ENCODE measurements around the gene GRAP.
"Not testable (repeated sequence)": the region's sequence is repeated elsewhere in the genome, so short reads cannot be mapped to it uniquely, and the experiment has no call there.

The GRAP gene

DNA sequence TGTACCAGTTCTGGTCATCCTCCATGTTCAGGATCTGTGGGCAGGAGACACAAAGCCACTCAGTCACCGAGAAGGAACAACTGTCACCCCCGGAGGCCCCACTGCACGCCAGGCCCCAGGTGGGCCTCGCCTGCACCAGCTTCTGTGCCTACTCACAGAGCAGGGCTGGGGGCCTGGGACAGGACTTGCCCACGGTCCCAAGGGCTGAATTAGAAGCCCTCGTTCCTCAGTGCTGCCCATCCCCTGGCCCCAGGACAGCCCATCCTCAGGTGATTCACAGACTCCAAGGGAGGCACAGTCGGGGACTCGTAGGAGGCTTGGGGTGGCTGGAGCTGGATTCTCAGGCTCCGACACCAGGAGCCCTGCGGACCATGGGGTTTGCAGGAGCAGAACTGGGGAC is 4.9 kb downstream of the GRAP start:
- DNase-seq, result not testable (repeated sequence)

GRCh38 chr17:19040350-19040749 is 6.4 kb downstream of the GRAP start:
- DNase-seq, result not testable (repeated sequence)

DNA sequence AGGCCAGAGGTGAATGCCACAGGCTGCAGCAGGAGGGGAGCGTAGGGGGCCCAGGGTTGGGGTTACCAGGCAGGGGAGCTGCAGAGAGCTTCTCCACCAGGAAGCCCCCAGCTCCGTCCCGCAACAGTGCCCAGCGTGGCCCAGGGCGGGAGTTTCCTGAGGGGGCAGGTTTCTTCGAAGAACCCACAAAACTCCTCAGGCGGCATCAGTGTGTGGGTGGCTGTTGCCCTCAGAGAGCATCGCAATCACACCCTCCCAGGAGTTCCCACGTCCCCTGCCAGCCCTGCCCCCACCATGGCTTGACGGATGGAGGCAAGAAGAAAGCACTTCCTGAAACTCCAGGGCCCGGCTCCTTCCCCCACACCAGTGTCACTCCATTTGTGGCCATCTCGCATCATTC is 8.0 kb downstream of the GRAP start:
- not testable (repeated sequence) for DNase-seq

- not testable (repeated sequence) for DNase-seq
Measured at GRCh38 chr17:19038007-19038406, 8.8 kb downstream of the GRAP start.

DNA sequence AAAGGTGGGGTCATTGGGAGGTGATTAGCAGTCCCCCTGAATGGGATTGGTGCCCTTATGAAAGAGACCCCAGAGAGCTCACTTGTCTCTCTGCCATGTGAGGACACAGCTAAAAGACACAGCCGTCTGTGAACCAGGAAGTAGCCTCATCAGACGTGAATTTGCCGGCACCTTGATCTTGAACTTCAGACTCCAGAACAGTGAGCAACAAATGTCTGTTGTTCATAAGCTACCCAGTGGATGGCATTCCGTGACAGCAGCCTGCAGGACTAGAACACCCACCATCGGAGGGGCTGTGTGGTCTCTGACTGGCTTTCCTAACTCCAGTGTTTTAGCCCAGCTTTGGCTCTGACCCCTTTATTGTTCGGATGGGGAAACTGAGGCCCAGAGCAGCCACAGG is 9.2 kb downstream of the GRAP start:
- DNase-seq, result not testable (repeated sequence)

- DNase-seq, result not testable (repeated sequence)
Measured at GRCh38 chr17:19036186-19036585, 10.6 kb downstream of the GRAP start.

DNA sequence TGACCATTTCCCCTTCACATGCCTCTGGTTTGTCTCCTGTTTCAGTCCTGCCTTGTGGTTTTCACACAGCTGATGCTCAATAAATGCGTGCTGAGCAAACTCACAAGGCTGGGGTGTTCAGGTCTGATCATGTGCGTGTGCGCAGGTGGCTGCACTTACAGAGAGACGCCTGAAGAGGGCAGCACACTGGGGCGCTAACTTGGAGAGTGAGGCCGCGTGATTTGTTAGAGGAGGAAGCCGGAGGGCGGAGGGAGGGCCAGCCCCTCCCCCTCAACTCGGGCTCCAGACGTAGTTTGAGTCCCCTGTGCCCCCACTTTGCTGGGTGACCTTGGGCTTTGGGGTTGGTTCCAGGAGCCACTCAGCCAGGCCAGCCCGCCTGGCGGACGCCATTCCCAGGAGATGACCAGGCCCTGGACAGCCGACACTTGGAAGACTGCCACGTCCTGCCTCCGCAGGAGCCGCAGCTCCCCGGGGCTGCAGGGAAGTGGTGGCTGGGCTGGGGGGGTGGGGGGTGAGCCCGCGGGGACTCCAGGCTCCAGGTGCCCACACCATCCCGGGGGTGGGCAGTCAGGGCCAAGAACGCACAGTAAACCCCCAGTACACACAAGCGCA is 14.3 kb downstream of the GRAP start:
- DNase-seq, result not testable (repeated sequence)

DNA sequence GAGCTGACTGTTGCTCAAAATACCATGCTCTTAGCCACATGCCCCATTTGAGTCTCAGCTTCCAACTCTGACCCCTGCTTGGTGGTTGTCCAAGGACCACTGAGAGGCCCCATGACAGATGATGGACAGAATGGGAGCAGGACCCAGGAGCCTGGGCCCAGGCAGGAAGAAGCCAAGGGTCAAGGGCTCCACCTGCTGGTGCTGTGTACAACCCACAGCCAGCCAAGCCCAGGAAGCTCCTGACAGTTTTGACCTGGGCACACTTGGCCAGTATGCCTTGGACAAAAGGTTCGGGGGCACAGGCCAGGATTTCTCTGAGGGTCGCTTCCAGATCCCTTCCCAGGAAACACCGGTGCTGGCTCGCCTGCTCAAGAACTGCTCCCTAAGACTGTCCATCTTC is 15.0 kb downstream of the GRAP start:
- DNase-seq, result peak; percentile 44

GRCh38 chr17:19030771-19031449 is 15.8 kb downstream of the GRAP start:
- DNase-seq, result not testable (repeated sequence)

- not testable (repeated sequence) for DNase-seq
Measured at GRCh38 chr17:19029740-19030139, 17.0 kb downstream of the GRAP start.

DNA sequence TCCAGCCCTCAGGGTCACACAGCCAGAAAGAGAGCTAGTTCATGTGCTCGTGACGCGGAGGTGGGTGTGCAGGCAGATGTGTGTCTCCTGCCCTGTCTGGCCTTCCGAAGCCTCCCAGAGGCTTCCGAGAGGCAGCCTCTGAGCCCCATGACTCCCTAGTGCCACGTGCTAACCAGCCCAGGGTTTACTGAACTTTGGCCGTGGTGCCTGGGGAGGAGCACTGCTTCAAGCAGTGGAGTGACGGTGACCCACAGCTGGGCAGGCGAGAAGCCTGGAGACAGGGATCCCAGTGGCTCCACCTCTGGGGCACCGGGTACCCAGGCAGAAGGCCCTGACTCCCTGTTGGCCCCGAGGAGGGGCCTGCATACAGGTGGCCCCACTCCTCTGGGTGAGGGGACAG is 18.1 kb downstream of the GRAP start:
- not testable (repeated sequence) for DNase-seq

DNA sequence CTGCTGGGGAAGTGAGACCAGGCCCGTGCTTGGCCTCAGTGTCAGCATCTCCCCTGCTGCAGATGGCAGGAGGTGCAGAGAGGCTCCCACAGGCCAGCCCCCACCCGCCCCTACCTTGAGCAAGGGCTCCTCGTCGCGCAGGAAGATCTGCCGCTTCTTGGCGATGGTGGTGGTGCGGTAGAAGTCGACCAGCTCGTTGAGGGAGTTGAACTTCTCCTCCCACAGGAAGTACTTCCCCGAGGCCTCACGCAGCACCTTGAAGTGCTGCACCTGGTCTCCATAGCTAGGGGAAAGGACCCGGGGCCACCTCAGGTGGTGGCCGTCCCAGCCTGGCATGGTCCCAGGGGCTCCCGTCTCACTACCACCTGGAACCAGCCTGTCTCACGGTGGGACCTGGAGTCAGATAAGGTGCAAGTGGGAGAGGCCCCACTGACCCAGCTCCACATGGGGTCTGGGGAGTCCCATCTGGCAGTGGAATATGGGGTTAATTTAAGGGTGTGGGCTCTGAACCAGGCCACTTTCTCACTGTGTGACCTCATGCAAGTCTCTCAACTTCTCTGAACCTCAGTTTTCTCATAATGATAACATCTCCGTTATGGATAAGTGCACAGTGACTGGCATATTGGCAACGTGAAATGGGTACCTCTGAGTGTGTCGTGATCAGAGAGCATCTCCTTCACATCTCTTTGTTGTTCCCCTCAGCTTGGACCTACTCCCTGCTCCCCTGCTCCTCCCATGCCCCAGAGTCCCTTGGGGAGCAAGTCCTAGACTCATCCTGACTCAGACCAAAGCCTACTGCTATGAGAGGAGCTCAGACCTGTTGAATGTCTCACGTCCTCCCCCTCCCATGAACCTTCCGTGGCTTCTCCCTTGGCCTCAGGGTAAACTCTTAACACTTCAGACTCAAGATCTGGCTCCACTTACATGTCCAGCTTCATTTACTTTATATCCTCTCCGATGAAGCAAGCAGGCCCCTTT is 22.4 kb downstream of the GRAP start:
- peak; percentile 29 for DNase-seq

DNA sequence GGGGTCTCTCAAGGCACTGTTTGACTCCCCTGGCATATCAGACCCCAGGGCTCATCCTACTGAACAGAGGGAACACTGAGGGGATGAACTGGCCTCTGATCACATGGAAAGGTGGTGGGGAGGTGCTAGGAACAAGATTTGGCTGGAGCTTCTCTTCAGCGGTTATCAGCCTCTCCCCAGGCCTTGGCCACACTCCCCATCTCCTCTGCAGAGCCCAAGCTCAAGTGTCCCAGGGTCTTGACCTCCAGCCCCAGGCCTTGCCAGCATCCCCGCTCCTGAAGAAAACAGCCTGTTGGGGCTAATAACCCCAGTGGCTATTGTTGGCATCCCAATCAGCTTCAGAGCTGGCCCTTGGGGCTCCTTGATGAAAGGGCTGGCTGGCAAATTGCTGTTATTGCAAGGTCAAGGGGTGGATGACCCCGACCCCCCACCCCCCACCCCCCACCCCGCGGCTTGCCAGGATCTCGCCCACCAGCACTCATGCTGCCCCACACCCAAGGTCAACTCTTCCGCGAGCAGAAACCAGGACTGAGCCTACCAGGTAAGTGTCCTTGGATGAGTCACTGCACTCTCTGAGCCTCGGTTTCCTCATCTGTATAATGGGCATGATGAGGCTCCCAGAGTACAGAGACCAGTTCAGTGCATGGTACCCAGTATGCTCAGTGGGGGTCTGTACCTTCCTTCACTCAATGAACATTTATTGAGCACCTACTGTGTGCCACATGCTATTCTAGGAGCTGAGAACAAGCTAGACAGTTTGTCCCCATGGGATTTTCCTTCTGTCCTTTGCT is 23.4 kb downstream of the GRAP start:
- peak; percentile 18 for DNase-seq

GRCh38 chr17:19022747-19023146 is 24.0 kb downstream of the GRAP start:
- no peak for DNase-seq

DNA sequence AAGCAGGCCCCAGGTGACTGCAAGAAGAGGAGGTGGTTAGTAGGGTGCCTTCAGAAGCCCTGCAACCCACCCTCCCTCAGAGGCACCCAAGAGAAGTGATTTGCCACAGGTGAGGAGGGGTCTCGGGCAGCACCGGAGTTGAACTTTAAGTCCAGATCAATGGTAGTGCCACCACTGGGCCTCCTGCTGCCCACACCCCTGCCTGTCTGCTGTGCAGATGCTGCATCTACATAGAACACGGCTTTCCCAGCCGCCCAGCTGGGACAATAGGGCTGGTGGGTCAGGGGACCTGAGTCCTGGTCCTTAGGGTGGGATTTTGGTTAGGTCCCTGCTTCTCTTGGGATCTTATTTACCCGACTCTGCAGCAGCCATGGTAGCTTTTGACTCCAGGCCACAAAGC is 24.6 kb downstream of the GRAP start:
- no peak for DNase-seq

- peak; percentile 70 for DNase-seq
Measured at GRCh38 chr17:19021622-19022083, 25.1 kb downstream of the GRAP start.

DNA sequence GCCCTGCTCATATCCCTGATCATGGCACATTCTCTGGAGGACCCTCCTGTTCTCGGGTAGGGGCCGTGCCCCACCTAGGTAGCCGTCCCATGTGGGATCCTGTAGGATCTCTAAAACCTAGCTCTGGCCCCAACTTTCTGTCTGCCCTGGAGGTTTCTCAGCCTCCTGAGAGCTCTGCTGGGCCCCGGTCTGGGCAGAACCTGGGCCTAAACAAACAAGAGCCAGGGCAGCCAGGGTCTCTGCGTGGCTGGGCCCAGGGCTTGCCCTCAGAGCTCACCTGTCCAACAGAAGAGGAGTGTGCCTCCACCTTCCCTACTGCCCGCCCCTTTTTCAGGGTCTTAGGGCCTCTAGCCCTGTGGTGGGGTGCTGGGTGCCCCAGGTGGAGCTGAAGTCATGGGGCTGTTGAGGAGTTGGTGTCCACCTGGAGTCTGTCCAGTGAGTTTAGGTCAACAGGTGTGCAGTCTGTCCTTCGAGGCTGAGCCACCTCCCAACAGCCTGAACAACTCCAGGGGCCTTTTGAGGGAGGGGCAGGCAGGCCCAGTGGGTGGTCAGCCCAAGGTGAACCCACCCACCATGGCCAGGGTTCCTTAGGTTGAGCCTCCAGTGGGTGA is 25.6 kb downstream of the GRAP start:
- not testable (repeated sequence) for DNase-seq

DNA sequence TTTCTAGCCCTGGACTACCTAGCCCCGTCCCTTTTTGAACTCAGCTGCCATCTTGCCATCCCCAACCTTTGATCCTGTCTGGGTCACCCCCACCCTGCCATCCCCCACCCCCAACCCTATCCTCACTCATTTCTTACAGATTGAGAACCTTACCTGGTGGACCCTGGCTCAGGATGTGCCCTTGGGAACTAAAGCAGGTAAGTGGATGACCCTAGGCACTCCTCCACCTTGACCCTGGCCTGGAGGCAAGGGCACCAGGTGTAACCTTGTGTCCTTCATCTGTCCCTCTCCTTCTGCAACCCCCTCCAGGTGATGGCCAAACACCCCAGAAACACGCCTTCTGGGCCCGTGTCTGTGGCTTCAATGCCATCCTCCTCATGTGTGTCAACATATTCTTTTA is 26.7 kb downstream of the GRAP start:
- DNase-seq, result no peak

GRCh38 chr17:19019041-19019941 is 27.5 kb downstream of the GRAP start:
- no peak for DNase-seq

- DNase-seq, result no peak
Measured at GRCh38 chr17:19018600-19018950, 28.2 kb downstream of the GRAP start.

Measured in activated CD4-positive, CD25-positive, alpha-beta regulatory T cell treated with anti-CD3 and anti-CD28 coated beads, Interleukin-2, amount 50 U/mL, for 72 hours (primary cell).